Stimulated activated CD4-positive, alpha-beta T cell treated with anti-CD3 and anti-CD28 coated beads, Interleukin-2, amount 100 ng/mL, for 24 hours (primary cell): ENCODE measurements around the gene FYB1.

ENCODE experiments used
- DNase-seq, 2 donors: peaks; one replicate each; pipeline ENCODE4 v3.0.0-alpha.2; 2020

The FYB1 gene

DNA sequence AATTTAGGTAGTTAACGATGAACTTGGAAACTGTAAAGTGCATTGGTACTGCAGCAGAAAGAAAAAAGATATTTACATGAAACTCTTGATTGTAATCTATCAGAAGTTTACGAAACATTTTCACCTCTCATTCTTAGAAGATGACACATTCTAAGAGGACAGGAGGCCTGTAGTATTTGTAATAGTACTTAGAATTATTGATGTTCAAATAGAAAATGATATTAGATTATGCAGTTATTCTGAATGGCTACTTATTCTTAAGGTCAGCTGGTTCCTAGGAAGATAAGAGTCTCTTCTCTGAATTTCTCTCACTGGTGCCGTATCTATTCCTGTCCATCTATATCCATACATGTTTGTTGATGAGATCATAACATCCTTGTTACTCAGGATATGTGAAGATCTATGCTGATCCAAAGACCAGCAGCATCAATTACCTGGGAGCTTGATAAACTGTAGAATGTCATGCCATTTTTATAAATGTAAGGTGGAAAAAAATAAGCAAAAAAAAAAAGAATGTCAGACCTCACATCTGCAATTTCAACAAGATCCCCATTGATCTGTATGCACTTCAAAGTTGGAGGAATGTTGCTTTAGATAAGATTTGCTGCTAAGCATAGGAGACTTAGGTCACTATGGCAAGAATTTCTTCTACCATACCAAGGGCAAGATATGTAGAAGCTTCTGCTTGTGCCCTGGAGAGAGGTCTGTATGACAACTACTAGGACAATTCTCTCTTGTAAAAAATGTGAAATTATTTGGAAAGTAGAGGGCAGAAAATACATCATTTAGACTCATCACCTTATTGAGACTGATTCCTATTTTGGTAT, 102.8 kb downstream of the FYB1 start:
- DNase-seq = no peak

DNA sequence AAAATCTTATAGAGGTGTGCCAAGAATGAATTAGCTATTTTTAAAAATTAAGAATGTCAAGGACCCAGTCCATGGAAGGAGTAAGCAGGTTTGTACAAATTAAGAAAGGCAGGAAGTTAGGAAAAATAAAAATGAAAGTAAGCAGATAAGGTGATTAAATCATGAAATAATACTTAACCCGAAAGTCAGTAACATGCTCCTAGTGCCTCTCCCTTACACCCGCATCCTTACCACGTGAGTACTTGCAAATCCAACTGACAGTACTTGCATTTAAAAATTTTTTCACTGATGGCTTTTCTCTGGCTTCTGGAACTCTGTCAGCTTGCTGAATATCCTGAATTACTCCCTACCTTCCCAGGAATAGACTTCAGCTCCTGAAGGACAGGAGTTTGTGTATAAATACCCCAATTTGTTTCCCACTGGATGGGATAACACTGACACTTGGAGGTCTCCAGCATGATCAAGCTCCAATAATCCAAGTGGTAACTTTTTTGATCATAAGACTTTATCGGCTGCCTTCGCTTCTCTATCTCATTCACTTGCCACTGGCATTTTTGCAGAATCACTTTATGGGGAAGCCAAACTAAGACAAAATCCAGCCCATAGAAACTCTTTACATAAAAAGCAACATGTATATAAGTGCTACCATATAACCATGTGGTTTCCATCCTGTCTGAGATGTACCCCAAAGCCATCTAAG, 103.6 kb downstream of the FYB1 start:
- DNase-seq = no peak

DNA sequence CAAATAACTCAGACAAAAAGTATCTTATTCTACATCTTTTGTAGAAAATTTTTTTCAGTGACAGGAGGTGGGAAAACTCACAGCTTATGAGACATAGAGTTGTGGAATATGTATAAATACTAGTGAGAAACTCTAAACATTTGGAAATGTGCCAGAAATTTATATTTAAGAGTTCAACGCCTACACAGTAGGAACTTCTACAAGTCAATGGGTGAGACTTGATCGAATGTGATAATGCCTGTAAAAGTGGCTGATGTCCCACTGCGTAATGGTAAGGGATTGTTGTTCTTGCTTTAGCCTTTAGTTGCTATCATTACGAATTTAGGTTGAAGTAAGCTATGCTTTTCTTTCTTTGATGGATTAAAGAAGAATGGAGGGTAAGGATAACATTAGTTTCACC, 105.2 kb downstream of the FYB1 start:
- DNase-seq = no peak

DNA sequence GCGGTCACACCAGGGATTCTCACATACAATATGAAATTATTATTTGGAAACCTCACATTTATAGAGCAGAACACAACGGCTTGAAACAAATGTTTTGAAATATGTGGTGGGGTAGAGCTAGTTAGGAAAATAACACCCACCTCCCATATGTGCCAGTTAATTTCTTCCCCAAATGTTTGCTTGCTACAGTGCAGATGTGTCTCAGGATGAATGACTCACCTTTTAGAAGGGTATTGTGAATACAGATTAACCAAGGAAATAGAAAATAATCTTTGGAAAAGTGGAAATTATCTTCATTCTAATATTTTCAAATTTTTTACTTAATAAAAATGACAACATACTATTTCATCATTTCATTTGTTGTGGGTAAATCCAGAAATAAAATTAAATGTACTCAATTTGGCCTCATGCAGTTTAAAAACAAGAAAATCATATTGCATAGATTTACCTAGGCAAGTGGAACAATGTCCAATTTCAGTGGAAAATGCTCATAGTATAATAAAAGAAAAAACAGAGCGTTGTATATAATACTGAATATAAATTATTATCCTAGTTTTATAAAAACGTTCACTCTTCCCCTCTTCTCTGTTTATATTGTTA, 105.9 kb downstream of the FYB1 start:
- no peak for DNase-seq

DNA sequence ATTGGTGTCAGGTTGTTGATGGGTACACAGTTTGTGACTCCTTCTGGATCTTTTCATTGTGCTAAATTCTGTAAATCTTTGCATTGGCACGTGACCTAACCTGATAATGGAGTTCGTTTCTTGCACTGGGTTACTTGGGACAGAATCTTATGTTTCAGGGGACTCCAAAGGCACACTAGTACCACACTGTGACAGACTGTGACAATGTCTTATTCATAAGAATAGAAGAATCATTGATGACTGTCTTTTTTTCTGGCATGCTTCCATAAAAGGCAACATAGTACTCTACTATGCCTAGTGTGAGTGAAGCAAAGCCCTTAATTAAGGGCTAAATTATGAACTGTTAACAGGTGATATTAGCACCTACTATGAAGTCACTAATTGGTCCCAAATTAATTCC, 109.8 kb downstream of the FYB1 start:
- no peak for DNase-seq

DNA sequence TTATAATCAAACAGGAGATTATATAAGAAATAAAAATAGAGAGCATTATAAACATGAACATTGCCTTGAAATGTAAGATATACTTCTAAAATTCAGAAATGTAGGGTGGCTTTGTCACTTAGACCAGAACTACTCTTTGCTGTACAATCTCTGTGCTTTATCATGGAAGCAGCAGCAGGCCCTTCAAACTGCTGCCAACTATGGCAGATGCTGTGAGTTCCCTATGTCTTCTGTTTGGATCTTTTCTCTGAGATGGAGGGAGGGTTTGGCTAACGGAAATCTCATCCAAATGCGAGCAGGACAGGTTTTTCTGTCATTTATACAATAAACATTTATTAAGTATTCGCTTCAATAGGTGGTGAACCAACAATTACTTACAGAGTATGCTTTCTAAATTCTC, 110.4 kb downstream of the FYB1 start:
- no peak for DNase-seq

DNA sequence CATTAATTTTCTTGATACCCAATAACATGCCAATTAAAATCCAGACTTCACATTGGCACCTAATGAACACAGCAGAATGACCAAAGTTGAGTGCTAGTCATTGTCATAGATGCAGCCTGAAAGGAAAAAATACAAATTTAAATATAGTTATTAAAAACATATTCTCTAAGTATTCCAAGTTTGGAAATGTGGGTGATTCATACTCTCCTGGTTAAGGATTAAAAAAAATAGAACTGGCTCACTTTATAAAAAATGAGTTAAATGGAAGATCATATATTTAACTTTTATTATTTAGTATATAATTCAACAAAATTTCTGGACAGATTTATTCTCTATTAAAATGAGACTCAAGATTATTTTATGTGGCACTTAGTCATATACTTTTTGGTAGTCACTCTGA, 112.0 kb downstream of the FYB1 start:
- DNase-seq = no peak

DNA sequence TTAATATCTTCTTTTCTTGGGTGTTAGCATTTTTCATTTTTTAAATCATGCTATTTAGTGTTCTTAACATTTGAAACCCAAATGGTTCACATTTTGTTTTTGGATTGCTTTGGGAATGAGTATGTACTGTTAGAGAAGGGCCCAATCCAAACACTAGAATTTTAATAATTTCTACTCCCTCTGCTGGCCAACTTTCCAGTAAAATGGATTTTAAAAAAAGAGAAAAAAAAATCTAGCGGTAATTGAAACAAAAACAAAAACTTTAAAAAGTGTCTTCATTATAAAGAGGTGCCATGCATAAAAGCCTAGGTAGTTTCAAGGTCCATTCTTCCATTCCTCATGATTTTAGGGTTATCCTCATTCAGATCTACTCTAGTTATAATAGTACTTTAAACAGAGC, 113.0 kb downstream of the FYB1 start:
- DNase-seq = no peak

DNA sequence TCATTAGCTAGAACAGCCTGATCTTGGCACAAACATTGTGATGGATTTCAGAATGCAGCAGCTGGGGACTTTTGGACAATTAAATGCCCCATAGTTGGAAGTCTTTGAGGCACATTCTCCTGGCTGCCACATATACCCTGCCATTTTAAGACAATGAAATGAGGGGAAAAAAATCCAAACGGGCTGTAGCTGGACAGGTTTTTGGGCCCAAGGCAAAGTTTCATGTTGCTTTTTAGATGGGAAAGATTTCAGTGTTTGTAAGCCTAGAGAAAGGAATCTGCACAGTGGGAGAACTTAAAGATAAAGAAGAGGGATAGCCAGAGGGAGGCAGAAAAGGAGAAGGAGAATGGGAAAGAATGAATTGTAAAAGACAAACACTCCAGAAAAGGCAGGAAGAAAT, 115.1 kb downstream of the FYB1 start:
- DNase-seq = no peak

DNA sequence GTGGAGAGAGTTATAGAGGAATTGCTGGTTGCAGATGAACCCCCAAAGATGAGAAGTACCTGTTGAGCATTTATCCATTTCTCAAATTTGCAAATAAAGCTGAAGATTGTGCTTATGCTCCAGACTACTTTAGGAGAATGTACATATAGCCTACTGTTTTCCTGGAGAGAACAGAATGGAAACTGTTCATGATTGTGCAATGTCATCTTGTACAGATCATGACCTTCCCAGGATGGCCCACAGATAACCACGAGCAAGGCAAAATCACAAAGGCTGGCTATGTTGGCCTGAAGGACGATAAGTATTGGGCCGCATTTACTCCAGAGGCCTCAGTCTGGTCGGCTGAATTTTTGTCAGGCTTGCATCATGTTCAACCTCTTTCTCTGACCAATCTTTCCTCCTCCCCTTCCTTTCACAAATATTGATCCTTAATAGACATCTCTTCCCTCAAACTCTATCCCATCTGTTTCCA, 116.6 kb downstream of the FYB1 start:
- no peak for DNase-seq

DNA sequence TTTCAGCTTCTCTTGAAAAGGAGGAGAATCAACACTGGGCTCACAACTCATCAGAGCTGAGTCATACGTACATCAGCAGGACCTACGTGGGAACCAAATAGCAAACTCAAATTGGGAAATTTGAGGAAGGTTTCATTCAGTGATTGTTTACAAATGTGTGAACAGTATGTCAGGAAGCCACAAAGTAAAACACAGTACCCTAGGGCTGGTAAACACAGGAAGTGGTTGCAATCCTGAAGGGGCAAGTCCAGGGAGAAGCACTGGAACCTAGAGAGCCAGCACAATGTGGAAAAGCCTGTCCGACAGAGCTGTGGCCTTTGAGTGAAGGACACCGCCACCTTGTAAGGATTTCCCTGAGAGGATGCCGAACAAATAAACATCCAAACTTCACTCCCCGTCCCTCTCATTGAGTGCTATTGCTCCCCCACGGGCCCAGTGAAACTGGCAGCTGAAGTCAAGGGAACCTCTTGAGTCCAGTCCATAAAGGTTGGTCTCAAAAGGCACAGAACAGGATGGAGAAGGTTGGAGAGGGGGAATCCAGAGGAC, 118.4 kb downstream of the FYB1 start:
- DNase-seq = no peak

DNA sequence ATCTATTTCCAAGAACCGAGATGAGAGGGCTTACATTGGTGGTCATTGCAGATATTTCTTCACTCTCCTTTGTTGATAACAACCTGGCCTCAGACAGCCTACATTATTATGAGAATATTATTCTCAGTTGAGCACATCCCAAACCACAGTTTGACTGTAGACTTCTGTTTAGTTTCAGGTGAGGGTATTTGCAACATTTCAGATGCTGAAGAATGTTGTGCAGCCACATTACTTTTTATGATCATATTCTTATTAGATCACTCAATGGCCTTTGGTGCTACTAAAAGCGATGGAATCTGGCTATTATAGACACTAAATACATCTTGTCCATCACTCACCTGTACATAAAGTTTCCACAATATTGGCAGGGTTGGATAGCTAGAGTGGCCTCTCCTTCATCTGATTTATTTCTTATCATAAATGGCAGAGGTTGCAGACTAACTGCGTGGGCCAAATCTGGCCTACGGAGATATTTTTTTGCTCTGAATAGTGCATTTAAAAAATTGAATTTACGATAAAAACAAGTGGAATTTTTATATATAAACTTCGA, 119.0 kb downstream of the FYB1 start:
- DNase-seq = no peak

DNA sequence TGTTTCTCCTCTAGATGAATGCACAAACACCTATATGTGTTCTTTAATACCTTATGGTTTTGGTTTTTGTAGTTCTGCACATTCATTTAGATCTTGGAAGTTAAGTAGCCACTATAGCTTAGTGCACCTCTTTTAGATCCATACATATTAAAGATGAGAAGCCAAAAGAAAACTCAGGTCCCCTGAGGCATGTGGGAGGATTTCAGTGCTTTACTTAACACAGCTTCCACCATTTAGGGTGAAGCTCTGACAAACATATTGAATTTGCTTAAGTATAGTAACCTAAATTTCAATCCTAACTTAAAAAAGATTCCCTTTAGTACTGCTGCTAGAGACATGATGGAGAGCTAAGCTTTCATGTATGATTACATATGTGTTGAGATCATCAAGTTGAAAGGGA, 119.5 kb downstream of the FYB1 start:
- DNase-seq = no peak

DNA sequence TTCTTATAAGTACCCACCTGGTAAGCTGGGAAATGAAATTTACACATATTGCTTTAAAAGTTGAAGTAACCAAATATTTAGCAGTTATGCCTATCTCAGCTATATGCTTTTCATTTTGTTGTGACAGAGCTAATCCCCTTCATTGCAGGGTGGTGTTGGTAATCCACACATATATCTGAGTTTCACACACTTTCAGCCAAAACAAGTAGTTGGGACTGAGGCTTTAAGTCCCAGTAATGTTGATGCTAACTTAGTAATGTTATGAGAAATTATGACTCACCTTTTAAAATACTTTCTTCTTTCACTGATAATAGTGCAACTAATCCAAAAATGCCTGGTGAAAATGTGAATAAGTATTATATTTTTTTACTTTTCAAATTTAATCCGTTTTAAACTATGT, 126.0 kb downstream of the FYB1 start:
- DNase-seq = no peak

DNA sequence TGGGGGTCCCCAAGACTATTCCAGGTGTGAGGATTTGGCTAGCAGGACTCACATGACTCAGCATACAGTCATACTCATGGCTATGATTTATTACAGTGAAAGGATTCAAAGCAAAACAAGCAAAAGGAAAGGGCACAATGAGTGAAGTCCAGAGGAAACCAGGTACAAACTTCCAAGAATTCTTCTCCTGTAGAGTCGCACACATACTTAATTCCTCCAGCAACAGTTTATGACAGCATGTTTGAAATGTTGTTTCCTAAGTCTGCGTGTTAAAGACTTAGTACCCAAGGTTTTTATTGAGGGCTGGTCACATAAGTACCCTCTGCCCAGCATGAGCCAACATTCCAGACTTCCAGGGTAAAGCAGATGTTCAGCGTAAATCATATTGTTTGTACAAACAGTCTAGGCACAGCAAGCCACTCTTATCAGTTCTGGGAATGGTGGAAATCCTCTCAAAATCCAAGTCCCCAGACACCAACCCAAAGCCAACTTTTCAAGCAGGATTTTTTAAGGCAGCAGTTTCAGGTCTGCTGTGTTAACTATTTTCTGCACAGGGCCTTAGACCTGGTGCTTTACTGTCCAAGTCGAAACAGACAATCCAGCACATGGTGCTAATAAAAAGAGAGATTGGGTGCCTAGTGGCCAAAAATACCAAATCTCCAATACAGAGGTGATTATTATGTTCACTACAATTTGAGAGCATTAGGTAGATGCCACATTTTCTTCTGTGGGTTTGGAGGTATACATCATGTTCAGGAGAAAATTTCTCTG, 126.6 kb downstream of the FYB1 start:
- DNase-seq = no peak

DNA sequence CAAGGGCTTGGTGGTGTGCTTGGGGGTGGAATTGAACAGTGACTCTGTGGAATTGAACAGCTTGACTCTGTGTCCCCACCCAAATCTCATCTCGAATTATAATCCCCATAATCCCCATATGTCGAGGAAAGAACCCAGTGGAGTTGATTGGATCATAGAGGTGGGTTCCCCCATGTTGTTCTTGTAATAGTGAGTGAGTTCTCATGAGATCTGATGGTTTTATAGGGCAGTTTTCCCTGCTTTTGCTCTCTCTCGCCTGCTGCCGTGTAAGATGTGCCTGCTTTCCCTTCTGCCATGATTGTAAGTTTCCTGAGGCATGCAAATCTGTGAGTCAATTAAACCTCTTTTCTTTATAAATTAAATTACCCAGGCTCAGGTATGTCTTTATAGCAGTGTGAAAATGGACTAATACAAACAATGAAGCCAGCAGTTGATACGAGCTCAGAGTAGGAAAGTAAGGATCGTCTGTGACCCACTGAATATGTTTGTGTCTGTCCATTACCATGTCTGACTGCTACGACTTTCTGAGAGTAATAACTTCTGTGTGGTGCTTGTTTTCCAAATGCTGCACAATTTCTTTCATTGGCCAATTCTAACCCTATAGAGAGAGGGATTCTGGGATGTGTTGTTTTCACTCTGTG, 127.3 kb downstream of the FYB1 start:
- DNase-seq = no peak

DNA sequence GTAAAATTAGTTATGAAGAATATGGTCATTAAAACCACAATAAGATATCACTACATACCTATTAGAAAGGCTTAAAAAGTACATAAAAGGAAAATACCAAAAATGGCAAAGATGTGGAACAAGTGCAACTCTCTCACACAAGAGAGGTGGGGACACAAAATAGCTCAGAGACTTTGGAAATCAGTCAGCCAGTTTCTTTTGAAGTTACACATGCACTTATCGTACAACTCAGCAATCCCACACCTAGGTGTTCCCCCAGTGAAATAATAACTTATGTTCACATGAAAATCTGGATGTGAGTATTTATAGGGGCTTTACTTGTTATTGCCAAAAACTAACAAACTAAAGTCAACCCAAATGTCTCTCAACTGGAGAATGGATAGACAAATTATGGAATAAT, 135.4 kb downstream of the FYB1 start:
- no peak for DNase-seq

DNA sequence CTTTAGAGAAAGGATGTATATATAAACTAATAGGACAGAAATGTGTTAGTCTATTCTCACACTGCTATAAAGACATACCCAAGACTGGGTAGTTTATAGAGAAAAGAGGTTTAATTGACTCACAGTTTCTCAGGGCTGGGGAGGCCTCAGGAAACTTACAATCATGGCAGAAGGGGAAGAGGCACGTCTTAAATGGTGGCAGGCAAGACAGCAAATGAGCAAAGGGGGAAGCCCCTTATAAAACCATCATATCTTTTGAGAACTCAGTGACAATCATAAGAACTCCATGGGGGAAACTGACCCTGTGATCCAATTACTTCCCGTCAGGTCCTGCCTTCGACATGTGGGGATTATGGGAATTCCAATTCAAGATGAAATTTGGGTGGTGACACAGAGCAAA, 136.4 kb downstream of the FYB1 start:
- no peak for DNase-seq

DNA sequence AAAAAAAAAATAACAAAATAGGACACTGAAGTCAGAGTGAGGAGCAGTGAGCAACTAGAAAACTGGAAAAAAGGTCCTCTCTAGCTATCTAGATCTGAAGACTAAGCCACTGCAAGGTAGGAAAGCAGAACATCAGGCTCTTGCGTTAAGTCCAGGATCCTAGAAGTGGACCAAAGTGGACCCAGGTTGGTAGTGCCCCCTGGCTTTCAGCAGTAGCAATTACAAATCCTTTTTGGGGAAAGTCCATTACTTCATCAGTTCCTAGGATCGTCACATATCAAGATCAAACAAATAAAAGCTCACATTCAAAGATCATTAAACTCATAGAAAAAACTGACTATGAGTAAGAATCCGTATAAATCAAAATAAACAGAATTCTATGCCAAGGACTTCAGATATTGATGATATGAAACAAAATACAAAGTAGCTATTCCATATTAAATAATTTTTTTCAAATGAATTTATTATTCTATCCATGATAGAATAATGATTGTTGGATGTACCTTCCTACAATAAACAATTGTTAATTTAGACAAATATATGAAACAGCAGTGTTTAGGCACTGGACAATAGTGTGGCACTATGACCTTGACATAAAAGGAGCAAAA, 138.7 kb downstream of the FYB1 start:
- peak in 1 of 2 donors; percentile 22 for DNase-seq

DNA sequence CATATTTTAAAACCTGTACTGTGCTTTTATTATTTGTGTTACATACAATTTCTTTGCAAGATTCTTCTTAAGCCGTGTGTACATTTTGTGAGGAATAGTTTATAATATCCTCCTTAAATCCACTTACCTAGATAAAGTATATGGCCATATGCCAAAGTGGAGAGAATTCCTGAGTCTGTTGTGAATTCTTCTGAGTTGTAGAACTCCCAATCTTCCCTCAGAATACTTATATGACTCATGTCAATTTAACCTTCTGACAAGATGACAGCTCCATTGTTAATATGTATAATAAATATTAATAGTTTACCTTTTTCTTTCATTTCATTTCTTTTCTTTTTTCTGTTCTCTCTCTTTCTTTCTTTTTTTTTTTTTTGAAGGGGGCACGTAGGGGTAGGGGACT, 139.2 kb downstream of the FYB1 start:
- no peak for DNase-seq

DNA sequence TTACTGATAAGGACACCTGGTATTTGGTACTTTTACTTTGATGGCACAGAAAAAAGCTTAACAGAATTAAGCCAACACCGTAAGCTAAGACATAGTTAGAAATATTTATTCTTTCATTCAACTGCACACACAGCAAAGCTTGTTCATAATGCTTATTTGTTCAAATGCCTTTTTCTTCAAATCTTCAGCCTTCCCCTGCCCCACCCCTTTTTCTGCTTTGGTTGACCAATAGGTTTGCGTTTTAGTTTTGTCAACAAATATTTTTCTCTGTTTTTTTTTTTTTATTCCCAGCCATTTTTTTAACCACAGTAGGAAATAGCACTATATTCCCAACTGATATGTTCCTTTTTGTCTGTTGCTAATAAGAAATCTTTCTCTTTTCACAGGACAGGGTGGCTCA, 140.2 kb downstream of the FYB1 start:
- DNase-seq = no peak
